BJ (cell line): ENCODE results near the gene IER5L. TPM values are rescaled to one million over a fixed set of nuclear protein-coding genes. Genes with fewer than 3 reads are reported as not detected.

Experiments used
- CTCF ChIA-PET: fragments of 350-600 bp; formaldehyde crosslinking; extraction: SDS; loops from one replicate; lab custom pipeline; 2021; ENCODE audit warnings: antibody characterized with exemption, inconsistent platforms; lab: Yijun Ruan, JAX
- POLR2A ChIA-PET: fragments of 300-600 bp; sonication (Branson Sonifier 250); formaldehyde crosslinking; extraction: SDS; loops from one replicate; lab custom pipeline; 2021; ENCODE audit warnings: antibody characterized with exemption; lab: Charles Lee
- DNase-seq: peaks from one replicate; pipeline ENCODE4 v3.0.0-alpha.2; 2011; ENCODE audit warnings: low read depth
- H3K27me3 ChIP-seq: 2 replicates; pipeline ENCODE4 v1.6.0; 2011; ENCODE audit warnings: low read length; ENCODE audit not compliant: control insufficient read depth, insufficient read depth
- H3K36me3 ChIP-seq: 2 replicates; pipeline ENCODE4 v1.5.1; 2011; ENCODE audit warnings: low read length; ENCODE audit not compliant: control insufficient read depth, insufficient read depth
- H3K4me3 ChIP-seq: 2 replicates; pipeline ENCODE4 v1.5.1; 2011; ENCODE audit warnings: low read depth, mild to moderate bottlenecking, control low read depth, low read length
- CTCF ChIP-seq: IDR thresholded peaks from 2 replicates; pipeline ENCODE4 v1.5.1; 2011; ENCODE audit warnings: low read depth, mild to moderate bottlenecking, control low read depth, inconsistent platforms, low read length, moderate library complexity; ENCODE audit not compliant: insufficient read depth
- polyA plus RNA-seq: library from polyadenylated mRNA; depleted of rRNA; stranded (reverse); fragments of >200 nt; gene quantifications from 2 replicates; pipeline ENCODE4 v1.2.3, GENCODE V29; 2011

IER5L gene
- polyA plus RNA-seq, 1 experiment = 8.7 TPM

- ChIA-PET CTCF (interaction anchor here (0.5 kb wide), 2 partner anchors 61 to 881 kb away, joined by 3 to 4 read pairs; no protein-coding TSS in a partner anchor), POLR2A (no interaction called here)
- H3K36me3 ChIP-seq = no peaks in the 10 kb centered on the region
- H3K4me3 ChIP-seq = no peak overlapping the region
- DNase-seq = no peak
- H3K27me3 ChIP-seq = no peaks in the 10 kb centered on the region
- TF ChIP-seq CTCF = no peak
Measured at GRCh38 chr9:129185991-129186390, 7.9 kb upstream of the IER5L start.

GRCh38 chr9:129185402-129185801, 7.3 kb upstream of the IER5L start:
- ChIA-PET CTCF (interaction anchor here (0.5 to 0.6 kb wide), 2 partner anchors 309 to 880 kb away, joined by 3 read pairs; no protein-coding TSS in a partner anchor), POLR2A (no interaction called here)
- H3K4me3 ChIP-seq = no peak overlapping the region
- no peaks in the 10 kb centered on the region for H3K27me3 ChIP-seq
- no peak for TF ChIP-seq CTCF
- DNase-seq = no peak
- no peaks in the 10 kb centered on the region for H3K36me3 ChIP-seq

GRCh38 chr9:129184596-129185122, 6.6 kb upstream of the IER5L start:
- no peak for DNase-seq
- ChIA-PET CTCF (interaction anchor here (0.6 to 1.2 kb wide), 2 partner anchors 309 to 440 kb away, joined by 3 to 4 read pairs; no protein-coding TSS in a partner anchor), POLR2A (no interaction called here)
- H3K4me3 ChIP-seq = no peak overlapping the region
- TF ChIP-seq CTCF = no peak
- H3K36me3 ChIP-seq = no peaks in the 10 kb centered on the region
- no peaks in the 10 kb centered on the region for H3K27me3 ChIP-seq

- H3K27me3 ChIP-seq = no peaks in the 10 kb centered on the region
- CTCF ChIA-PET = interaction anchor here (0.6 to 1.4 kb wide), 4 partner anchors 9 to 441 kb away, joined by 3 to 5 read pairs (median 4); no protein-coding TSS in a partner anchor
- H3K36me3 ChIP-seq = no peaks in the 10 kb centered on the region
- POLR2A ChIA-PET = no interaction called here
- no peak overlapping the region for H3K4me3 ChIP-seq
- DNase-seq = no peak
- no peak for TF ChIP-seq CTCF
Measured at GRCh38 chr9:129184219-129184524, 6.1 kb upstream of the IER5L start.

- H3K4me3 ChIP-seq = no peak overlapping the region
- TF ChIP-seq CTCF = no peak
- H3K27me3 ChIP-seq = no peaks in the 10 kb centered on the region
- no peak for DNase-seq
- POLR2A ChIA-PET = no interaction called here
- CTCF ChIA-PET = interaction anchor here (0.6 to 1.4 kb wide), 7 partner anchors 8 to 441 kb away, joined by 3 to 5 read pairs (median 3); no protein-coding TSS in a partner anchor
- no peaks in the 10 kb centered on the region for H3K36me3 ChIP-seq
Measured at GRCh38 chr9:129183495-129184218, 5.6 kb upstream of the IER5L start.
